CD14-positive monocyte (primary cell): ENCODE results near the gene USHBP1. TPM values are rescaled to one million over a fixed set of nuclear protein-coding genes. Genes with fewer than 3 reads are reported as not detected.

Experiments used
- DNase-seq, 3 donors: peaks; one replicate each; pipeline ENCODE4 v3.0.0-alpha.2; 2011 to 2022
- H2AFZ ChIP-seq: 2 replicates; pipeline ENCODE4 v1.6.0; 2012; ENCODE audit warnings: mild to moderate bottlenecking, low read depth, low read length, inconsistent platforms; ENCODE audit not compliant: insufficient read depth, poor library complexity, severe bottlenecking
- H3K27ac ChIP-seq, 2 donors: 1 replicate in 1 of 2; 2 replicates in 1 of 2; pipeline ENCODE4 v1.5.1; 2012 to 2013; ENCODE audit warnings: low read length in 2 of 2, control low read depth in 1 of 2, inconsistent platforms in 1 of 2, low read depth in 1 of 2, mild to moderate bottlenecking in 1 of 2
- H3K27me3 ChIP-seq, 2 donors: one replicate each; pipeline versions ENCODE4 v1.6.0 to v1.6.1; 2011 to 2013; ENCODE audit warnings: low read length in 2 of 2; ENCODE audit not compliant: control insufficient read depth in 2 of 2, insufficient read depth in 2 of 2
- H3K36me3 ChIP-seq, 2 donors: replicated peaks in 1 of 2; 1 replicate in 1 of 2; 2 replicates in 1 of 2; pipeline versions ENCODE4 v1.5.1 to v1.6.1; 2012 to 2013; ENCODE audit warnings: low read length in 2 of 2, control low read depth in 1 of 2, inconsistent platforms in 1 of 2, mild to moderate bottlenecking in 1 of 2; ENCODE audit not compliant: insufficient read depth in 2 of 2, control insufficient read depth in 1 of 2
- H3K4me1 ChIP-seq, 2 donors: 1 replicate in 1 of 2; 2 replicates in 1 of 2; pipeline versions ENCODE4 v1.5.1 to v1.6.1; 2012 to 2013; ENCODE audit warnings: low read length in 2 of 2, control low read depth in 1 of 2, inconsistent platforms in 1 of 2, mild to moderate bottlenecking in 1 of 2, moderate library complexity in 1 of 2; ENCODE audit not compliant: insufficient read depth in 2 of 2, control insufficient read depth in 1 of 2
- H3K4me2 ChIP-seq: replicated peaks from 2 replicates; pipeline ENCODE3; 2012; ENCODE audit warnings: low read length, moderate library complexity, mild to moderate bottlenecking; ENCODE audit not compliant: poor library complexity, severe bottlenecking; ENCODE audit errors: extremely low read depth
- H3K4me3 ChIP-seq, 3 experiments: fragments of 200-600 bp in 1 of 3; sonication (generic) in 1 of 3; replicated peaks in 1 of 3; 1 replicate in 2 of 3; 2 replicates in 1 of 3; pipeline ENCODE4 v1.5.1; 2011 to 2013; ENCODE audit warnings: low read length in 3 of 3, mild to moderate bottlenecking in 3 of 3, control low read depth in 2 of 3, low read depth in 2 of 3, inconsistent platforms in 1 of 3, moderate library complexity in 1 of 3
- H3K79me2 ChIP-seq: 2 replicates; pipeline ENCODE4 v1.6.0; 2012; ENCODE audit warnings: mild to moderate bottlenecking, control low read depth, inconsistent platforms, low read length, moderate library complexity; ENCODE audit not compliant: insufficient read depth
- H3K9ac ChIP-seq: 2 replicates; pipeline ENCODE4 v1.6.0; 2017; ENCODE audit warnings: low read length, mild to moderate bottlenecking; ENCODE audit not compliant: insufficient read depth, poor library complexity, severe bottlenecking
- H3K9me3 ChIP-seq, 2 donors: replicated peaks in 1 of 2; 1 replicate in 1 of 2; 2 replicates in 1 of 2; pipeline versions ENCODE4 v1.5.1 to v1.6.1; 2012 to 2013; ENCODE audit warnings: low read length in 2 of 2, control low read depth in 1 of 2; ENCODE audit not compliant: control insufficient read depth in 1 of 2, insufficient read depth in 1 of 2
- H4K20me1 ChIP-seq: 2 replicates; pipeline ENCODE4 v1.6.0; 2012; ENCODE audit warnings: mild to moderate bottlenecking, low read length, control low read depth, moderate library complexity; ENCODE audit not compliant: insufficient read depth
- H3K27ac Mint-ChIP-seq, 7 donors: one replicate each; pipeline ENCODE4 v1.8.0; 2020; ENCODE audit warnings: mild to moderate bottlenecking in 7 of 7, mixed read lengths in 7 of 7, moderate library complexity in 6 of 7, inconsistent platforms in 2 of 7
- H3K27me3 Mint-ChIP-seq, 3 donors: one replicate each; pipeline ENCODE4 v1.8.0; 2021 to 2022; ENCODE audit warnings: low read depth in 3 of 3, mild to moderate bottlenecking in 3 of 3, mixed read lengths in 3 of 3, moderate library complexity in 3 of 3, inconsistent platforms in 1 of 3
- H3K36me3 Mint-ChIP-seq, 2 donors: one replicate each; pipeline ENCODE4 v1.8.0; 2020; ENCODE audit warnings: mixed read lengths in 2 of 2, inconsistent platforms in 1 of 2, mild to moderate bottlenecking in 1 of 2
- H3K4me1 Mint-ChIP-seq: one replicate; pipeline ENCODE4 v1.8.0; 2020; ENCODE audit warnings: mild to moderate bottlenecking, mixed read lengths
- H3K4me3 Mint-ChIP-seq, 2 donors: one replicate each; pipeline ENCODE4 v1.8.0; 2020; ENCODE audit warnings: mild to moderate bottlenecking in 2 of 2, mixed read lengths in 2 of 2, moderate library complexity in 1 of 2
- H3K9me3 Mint-ChIP-seq, 7 donors: one replicate each; pipeline ENCODE4 v1.8.0; 2020 to 2022; ENCODE audit warnings: mixed read lengths in 7 of 7, mild to moderate bottlenecking in 6 of 7, moderate library complexity in 6 of 7, inconsistent platforms in 2 of 7
- CTCF ChIP-seq: fragments of 200-600 bp; IDR thresholded peaks from one replicate; pipeline ENCODE4 v1.8.0; 2022; ENCODE audit warnings: antibody characterized with exemption, mild to moderate bottlenecking
- WGBS: methylation state at CpG from one replicate; pipeline ENCODE4 v1.1.5; 2013; ENCODE audit warnings: missing lambda C conversion rate; ENCODE audit not compliant: insufficient coverage; 5-methylcytosine and 5-hydroxymethylcytosine counted together
- intact Hi-C, 2 donors: fragments of 100-400 bp; cut with micrococcal nuclease; formaldehyde crosslinking; loops; one replicate each; pipeline versions ENCODE4 v1.15.0 to v1.15.1; 2023
- polyA plus RNA-seq, 3 donors: library from polyadenylated mRNA; depleted of rRNA in 1 of 3; unstranded in 2 of 3; stranded (reverse) in 1 of 3; fragments of 300-500 nt in 2 of 3; fragments of >200 nt in 1 of 3; fragmentation: Illumina TruSeq in 2 of 3; gene quantifications; 1 replicate in 2 of 3; 2 replicates in 1 of 3; pipeline ENCODE4 v1.2.3, GENCODE V29; 2012 to 2021

USHBP1 gene
- polyA plus RNA-seq, 3 donors, result not detected

- peaks cover 4% of the 10 kb centered on the region for H4K20me1 ChIP-seq
- no peak overlapping the region for H3K27ac ChIP-seq
- intact Hi-C loops, result no loop called here
- no peaks in the 10 kb centered on the region for H3K79me2 ChIP-seq
- H3K4me1 ChIP-seq, result peaks cover 24 to 25% of the 10 kb centered on the region in 2 donors
- Mint-ChIP-seq H3K4me3 (no peak overlapping the region), H3K27me3 (peaks cover 0 to 10% (median 0%) of the 10 kb centered on the region in 3 donors), H3K36me3 (peaks cover 10 to 37% of the 10 kb centered on the region in 2 donors), H3K9me3 (no peaks in the 10 kb centered on the region), H3K4me1 (peaks cover 12% of the 10 kb centered on the region), H3K27ac (no peak overlapping the region)
- H3K9ac ChIP-seq, result no peak overlapping the region
- WGBS, result 96% methylated on average over 15 of the region's 18 CpGs
- no peaks in the 10 kb centered on the region for H3K27me3 ChIP-seq
- TF ChIP-seq CTCF, result no peak
- peaks cover 8 to 27% of the 10 kb centered on the region in 2 donors for H3K36me3 ChIP-seq
- H3K4me3 ChIP-seq, result no peak overlapping the region
- no peaks in the 10 kb centered on the region for H3K9me3 ChIP-seq
- no peak for DNase-seq
- no peak overlapping the region for H2AFZ ChIP-seq
- no peak overlapping the region for H3K4me2 ChIP-seq
These were observed 21.0 kb upstream of the USHBP1 start for GRCh38 chr19:17285415-17286135.

GRCh38 chr19:17283504-17283996 lies 19.0 kb upstream of the USHBP1 start:
- peaks cover 17% of the 10 kb centered on the region for H3K4me1 Mint-ChIP-seq
- no peaks in the 10 kb centered on the region for H3K27me3 ChIP-seq
- H3K79me2 ChIP-seq, result no peaks in the 10 kb centered on the region
- DNase-seq, result no peak
- H3K9me3 ChIP-seq, result no peaks in the 10 kb centered on the region
- peaks cover 4% of the 10 kb centered on the region for H4K20me1 ChIP-seq
- intact Hi-C loops, result loop anchor here (2.0 to 5.0 kb wide), 2 partner anchors 25 to 76 kb away; no protein-coding TSS in a partner anchor
- H3K36me3 Mint-ChIP-seq, result peaks cover 10 to 36% of the 10 kb centered on the region in 2 donors
- no peaks in the 10 kb centered on the region for H3K9me3 Mint-ChIP-seq
- no peak overlapping the region for H3K4me3 ChIP-seq
- no peak for TF ChIP-seq CTCF
- WGBS, result 98% methylated on average over 7 of the region's 7 CpGs
- H3K27me3 Mint-ChIP-seq, result peaks cover 0 to 2% (median 2%) of the 10 kb centered on the region in 3 donors
- peak overlapping the region in 1 of 7 donors; percentile 6 for H3K27ac Mint-ChIP-seq
- H2AFZ ChIP-seq, result no peak overlapping the region
- H3K4me2 ChIP-seq, result no peak overlapping the region
- H3K36me3 ChIP-seq, result peaks cover 8 to 39% of the 10 kb centered on the region in 2 donors
- H3K27ac ChIP-seq, result no peak overlapping the region
- H3K4me3 Mint-ChIP-seq, result peak overlapping the region in 1 of 2 donors; percentile 56
- peaks cover 25 to 26% of the 10 kb centered on the region in 2 donors for H3K4me1 ChIP-seq
- no peak overlapping the region for H3K9ac ChIP-seq
